ENCODE measurements around the gene TJAP1. TPM values are rescaled to one million over a fixed set of nuclear protein-coding genes. Genes with fewer than 3 reads are reported as not detected.

TJAP1 gene
- total and polyA plus RNA-seq, 2 of the 8 experiments (the other 6 are each of a cell fraction or from before 2014, with no cell fraction given) = 30.7 to 40.4 TPM

DNA sequence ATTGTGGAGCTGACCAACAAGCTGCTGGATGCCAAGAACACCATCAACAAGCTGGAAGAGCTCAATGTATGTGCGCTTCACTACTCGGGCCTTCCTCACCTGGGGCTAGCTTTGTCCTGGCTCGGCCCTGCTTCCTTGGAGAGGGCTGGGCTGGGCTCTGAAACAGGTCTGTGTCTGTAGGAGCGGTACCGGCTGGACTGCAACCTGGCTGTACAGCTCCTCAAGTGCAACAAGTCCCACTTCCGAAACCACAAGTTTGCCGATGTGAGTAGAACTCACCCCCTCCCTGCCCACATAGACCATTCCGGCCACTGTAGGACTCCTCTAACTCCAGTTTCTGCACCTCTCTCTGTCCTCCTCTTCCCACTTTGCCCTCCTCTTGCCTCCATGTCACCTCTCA, 26.1 kb downstream of the TJAP1 start (continued):
- TF ChIP-seq, protein P1, sequence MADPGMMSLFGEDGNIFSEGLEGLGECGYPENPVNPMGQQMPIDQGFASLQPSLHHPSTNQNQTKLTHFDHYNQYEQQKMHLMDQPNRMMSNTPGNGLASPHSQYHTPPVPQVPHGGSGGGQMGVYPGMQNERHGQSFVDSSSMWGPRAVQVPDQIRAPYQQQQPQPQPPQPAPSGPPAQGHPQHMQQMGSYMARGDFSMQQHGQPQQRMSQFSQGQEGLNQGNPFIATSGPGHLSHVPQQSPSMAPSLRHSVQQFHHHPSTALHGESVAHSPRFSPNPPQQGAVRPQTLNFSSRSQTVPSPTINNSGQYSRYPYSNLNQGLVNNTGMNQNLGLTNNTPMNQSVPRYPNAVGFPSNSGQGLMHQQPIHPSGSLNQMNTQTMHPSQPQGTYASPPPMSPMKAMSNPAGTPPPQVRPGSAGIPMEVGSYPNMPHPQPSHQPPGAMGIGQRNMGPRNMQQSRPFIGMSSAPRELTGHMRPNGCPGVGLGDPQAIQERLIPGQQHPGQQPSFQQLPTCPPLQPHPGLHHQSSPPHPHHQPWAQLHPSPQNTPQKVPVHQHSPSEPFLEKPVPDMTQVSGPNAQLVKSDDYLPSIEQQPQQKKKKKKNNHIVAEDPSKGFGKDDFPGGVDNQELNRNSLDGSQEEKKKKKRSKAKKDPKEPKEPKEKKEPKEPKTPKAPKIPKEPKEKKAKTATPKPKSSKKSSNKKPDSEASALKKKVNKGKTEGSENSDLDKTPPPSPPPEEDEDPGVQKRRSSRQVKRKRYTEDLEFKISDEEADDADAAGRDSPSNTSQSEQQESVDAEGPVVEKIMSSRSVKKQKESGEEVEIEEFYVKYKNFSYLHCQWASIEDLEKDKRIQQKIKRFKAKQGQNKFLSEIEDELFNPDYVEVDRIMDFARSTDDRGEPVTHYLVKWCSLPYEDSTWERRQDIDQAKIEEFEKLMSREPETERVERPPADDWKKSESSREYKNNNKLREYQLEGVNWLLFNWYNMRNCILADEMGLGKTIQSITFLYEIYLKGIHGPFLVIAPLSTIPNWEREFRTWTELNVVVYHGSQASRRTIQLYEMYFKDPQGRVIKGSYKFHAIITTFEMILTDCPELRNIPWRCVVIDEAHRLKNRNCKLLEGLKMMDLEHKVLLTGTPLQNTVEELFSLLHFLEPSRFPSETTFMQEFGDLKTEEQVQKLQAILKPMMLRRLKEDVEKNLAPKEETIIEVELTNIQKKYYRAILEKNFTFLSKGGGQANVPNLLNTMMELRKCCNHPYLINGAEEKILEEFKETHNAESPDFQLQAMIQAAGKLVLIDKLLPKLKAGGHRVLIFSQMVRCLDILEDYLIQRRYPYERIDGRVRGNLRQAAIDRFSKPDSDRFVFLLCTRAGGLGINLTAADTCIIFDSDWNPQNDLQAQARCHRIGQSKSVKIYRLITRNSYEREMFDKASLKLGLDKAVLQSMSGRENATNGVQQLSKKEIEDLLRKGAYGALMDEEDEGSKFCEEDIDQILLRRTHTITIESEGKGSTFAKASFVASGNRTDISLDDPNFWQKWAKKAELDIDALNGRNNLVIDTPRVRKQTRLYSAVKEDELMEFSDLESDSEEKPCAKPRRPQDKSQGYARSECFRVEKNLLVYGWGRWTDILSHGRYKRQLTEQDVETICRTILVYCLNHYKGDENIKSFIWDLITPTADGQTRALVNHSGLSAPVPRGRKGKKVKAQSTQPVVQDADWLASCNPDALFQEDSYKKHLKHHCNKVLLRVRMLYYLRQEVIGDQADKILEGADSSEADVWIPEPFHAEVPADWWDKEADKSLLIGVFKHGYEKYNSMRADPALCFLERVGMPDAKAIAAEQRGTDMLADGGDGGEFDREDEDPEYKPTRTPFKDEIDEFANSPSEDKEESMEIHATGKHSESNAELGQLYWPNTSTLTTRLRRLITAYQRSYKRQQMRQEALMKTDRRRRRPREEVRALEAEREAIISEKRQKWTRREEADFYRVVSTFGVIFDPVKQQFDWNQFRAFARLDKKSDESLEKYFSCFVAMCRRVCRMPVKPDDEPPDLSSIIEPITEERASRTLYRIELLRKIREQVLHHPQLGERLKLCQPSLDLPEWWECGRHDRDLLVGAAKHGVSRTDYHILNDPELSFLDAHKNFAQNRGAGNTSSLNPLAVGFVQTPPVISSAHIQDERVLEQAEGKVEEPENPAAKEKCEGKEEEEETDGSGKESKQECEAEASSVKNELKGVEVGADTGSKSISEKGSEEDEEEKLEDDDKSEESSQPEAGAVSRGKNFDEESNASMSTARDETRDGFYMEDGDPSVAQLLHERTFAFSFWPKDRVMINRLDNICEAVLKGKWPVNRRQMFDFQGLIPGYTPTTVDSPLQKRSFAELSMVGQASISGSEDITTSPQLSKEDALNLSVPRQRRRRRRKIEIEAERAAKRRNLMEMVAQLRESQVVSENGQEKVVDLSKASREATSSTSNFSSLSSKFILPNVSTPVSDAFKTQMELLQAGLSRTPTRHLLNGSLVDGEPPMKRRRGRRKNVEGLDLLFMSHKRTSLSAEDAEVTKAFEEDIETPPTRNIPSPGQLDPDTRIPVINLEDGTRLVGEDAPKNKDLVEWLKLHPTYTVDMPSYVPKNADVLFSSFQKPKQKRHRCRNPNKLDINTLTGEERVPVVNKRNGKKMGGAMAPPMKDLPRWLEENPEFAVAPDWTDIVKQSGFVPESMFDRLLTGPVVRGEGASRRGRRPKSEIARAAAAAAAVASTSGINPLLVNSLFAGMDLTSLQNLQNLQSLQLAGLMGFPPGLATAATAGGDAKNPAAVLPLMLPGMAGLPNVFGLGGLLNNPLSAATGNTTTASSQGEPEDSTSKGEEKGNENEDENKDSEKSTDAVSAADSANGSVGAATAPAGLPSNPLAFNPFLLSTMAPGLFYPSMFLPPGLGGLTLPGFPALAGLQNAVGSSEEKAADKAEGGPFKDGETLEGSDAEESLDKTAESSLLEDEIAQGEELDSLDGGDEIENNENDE (IDR thresholded peaks at IDR 0.05; ENCODE audit: insufficient replicate concordance, low read length) = no peak
- TF ChIP-seq TAF1 (IDR thresholded peaks at IDR 0.05; ENCODE audit: low read depth, low read length) (no peak), EGR1 (IDR thresholded peaks at IDR 0.05; ENCODE audit: borderline replicate concordance, low read depth, low read length) (no peak), KDM1A (IDR thresholded peaks at IDR 0.05; ENCODE audit: borderline replicate concordance, low read length) (no peak), ZNF274 (IDR thresholded peaks at IDR 0.05; ENCODE audit: borderline replicate concordance, extremely low read depth, low read length) (no peak), TBP (IDR thresholded peaks at IDR 0.05; ENCODE audit: low read depth, low read length) (no peak), SRF (IDR thresholded peaks at IDR 0.05; ENCODE audit: low read depth, low read length) (no peak)
- TF ChIP-seq, protein P2, sequence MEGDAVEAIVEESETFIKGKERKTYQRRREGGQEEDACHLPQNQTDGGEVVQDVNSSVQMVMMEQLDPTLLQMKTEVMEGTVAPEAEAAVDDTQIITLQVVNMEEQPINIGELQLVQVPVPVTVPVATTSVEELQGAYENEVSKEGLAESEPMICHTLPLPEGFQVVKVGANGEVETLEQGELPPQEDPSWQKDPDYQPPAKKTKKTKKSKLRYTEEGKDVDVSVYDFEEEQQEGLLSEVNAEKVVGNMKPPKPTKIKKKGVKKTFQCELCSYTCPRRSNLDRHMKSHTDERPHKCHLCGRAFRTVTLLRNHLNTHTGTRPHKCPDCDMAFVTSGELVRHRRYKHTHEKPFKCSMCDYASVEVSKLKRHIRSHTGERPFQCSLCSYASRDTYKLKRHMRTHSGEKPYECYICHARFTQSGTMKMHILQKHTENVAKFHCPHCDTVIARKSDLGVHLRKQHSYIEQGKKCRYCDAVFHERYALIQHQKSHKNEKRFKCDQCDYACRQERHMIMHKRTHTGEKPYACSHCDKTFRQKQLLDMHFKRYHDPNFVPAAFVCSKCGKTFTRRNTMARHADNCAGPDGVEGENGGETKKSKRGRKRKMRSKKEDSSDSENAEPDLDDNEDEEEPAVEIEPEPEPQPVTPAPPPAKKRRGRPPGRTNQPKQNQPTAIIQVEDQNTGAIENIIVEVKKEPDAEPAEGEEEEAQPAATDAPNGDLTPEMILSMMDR (IDR thresholded peaks at IDR 0.05; ENCODE audit: control extremely low read depth in 1 of 3, insufficient read depth in 1 of 3, low read depth in 1 of 3, low read length in 3 of 3) = no peak
- TF ChIP-seq, protein P3, sequence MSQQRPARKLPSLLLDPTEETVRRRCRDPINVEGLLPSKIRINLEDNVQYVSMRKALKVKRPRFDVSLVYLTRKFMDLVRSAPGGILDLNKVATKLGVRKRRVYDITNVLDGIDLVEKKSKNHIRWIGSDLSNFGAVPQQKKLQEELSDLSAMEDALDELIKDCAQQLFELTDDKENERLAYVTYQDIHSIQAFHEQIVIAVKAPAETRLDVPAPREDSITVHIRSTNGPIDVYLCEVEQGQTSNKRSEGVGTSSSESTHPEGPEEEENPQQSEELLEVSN (IDR thresholded peaks at IDR 0.05) = no peak

Data from H1 (cell line).